DOHH2 (cell line): ENCODE data around the gene IFT20.

Experiments
- EZH2phosphoT487 ChIP-seq: fragments of 200-600 bp; sonication (generic); IDR thresholded peaks from 2 replicates; pipeline ENCODE4 v1.6.1; 2017; ENCODE audit warnings: borderline replicate concordance, mild to moderate bottlenecking, antibody characterized with exemption, low read length, moderate library complexity, mixed read lengths
- TF ChIP-seq, protein P1 (sequence below): fragments of 200-600 bp; sonication (generic); IDR thresholded peaks from one replicate; pipeline ENCODE4 v1.5.1; 2014; ENCODE audit warnings: antibody characterized with exemption, mild to moderate bottlenecking, low read depth, low read length; ENCODE audit not compliant: poor library complexity, severe bottlenecking

DNA sequence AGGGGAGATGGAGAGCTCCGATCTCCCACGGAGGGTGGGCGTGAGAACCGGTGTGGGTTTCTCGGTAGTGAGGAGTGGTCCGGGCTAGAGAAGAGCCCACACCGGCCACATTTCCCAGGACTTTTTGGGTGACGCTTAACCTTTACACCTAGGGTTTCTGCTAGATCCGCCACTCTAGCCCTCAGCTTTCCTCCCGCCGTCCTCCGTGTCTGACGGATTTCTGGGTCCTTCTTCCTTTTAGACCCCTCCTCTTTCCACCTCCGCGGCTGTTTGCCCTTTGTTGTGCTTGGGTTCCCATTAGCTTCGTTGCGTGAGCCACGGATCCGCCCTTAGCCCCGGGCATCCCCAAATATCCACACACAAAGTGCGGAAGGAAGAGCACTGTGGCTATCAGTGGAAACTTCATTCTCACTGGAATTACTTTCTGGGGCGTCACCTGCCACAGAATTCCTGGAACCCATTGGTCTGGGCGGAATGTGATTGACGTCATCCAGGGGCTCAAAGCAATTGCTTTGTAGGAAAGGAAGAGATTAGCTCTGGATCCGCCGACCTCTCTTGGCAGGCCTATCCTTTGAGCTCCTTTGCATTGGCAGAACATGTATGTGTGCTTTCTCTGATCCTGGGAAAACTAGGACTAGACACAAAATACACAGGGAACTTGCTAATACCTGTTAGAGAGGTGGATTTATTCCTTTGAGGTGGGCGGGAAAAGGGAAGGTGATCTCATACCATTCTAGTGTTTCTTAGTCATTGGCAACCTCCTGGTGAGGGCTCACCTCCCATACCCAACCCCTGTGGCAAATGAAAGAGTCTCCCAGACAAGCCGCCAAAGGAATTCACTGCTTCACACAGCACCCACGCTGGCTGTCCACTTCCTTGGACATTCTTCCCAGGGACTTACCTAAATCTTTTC is 943 bp upstream of the IFT20 start:
- TF ChIP-seq, protein P1, sequence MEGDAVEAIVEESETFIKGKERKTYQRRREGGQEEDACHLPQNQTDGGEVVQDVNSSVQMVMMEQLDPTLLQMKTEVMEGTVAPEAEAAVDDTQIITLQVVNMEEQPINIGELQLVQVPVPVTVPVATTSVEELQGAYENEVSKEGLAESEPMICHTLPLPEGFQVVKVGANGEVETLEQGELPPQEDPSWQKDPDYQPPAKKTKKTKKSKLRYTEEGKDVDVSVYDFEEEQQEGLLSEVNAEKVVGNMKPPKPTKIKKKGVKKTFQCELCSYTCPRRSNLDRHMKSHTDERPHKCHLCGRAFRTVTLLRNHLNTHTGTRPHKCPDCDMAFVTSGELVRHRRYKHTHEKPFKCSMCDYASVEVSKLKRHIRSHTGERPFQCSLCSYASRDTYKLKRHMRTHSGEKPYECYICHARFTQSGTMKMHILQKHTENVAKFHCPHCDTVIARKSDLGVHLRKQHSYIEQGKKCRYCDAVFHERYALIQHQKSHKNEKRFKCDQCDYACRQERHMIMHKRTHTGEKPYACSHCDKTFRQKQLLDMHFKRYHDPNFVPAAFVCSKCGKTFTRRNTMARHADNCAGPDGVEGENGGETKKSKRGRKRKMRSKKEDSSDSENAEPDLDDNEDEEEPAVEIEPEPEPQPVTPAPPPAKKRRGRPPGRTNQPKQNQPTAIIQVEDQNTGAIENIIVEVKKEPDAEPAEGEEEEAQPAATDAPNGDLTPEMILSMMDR, result no peak
- TF ChIP-seq EZH2phosphoT487, result no peak
